ENCODE results near the gene COTL1. TPM values are rescaled to one million over a fixed set of nuclear protein-coding genes. Genes with fewer than 3 reads are reported as not detected.

The COTL1 gene
- total RNA-seq, 2 experiments from 2014 or later = 664 to 677 TPM

GRCh38 chr16:84643674-84644073 lies 25.8 kb upstream of the COTL1 start:
- ChIA-PET CTCF (interaction anchor here (1.2 to 7.2 kb wide), 4 partner anchors 21 to 96 kb away, joined by 4 to 47 read pairs (median 12); no protein-coding TSS in a partner anchor), POLR2A (interaction anchor here (0.6 kb wide), 1 partner anchor 466 kb away, joined by 4 read pairs; no protein-coding TSS in a partner anchor)
- ATAC-seq (no peak), DNase-seq (no peak)
- H3K36me3 Mint-ChIP-seq (ENCODE audit: low read depth) = no peaks in the 10 kb centered on the region
- H3K27me3 Mint-ChIP-seq = peaks cover 2% of the 10 kb centered on the region
- H3K4me1 Mint-ChIP-seq (ENCODE audit: low read depth) = peaks cover 29% of the 10 kb centered on the region
- intact Hi-C loops (cut with micrococcal nuclease) = loop anchor here (10.0 kb wide), 1 partner anchor 311 kb away; no protein-coding TSS in a partner anchor
- TF ChIP-seq CTCF (IDR thresholded peaks at IDR 0.05) = no peak
- H3K27ac Mint-ChIP-seq = no peak overlapping the region
- peaks cover 4% of the 10 kb centered on the region for H3K9me3 Mint-ChIP-seq
- no peak overlapping the region for H3K4me3 Mint-ChIP-seq

GRCh38 chr16:84643180-84643583 lies 25.3 kb upstream of the COTL1 start:
- no peak for ATAC-seq
- no peak overlapping the region for H3K27ac Mint-ChIP-seq

GRCh38 chr16:84641643-84642358 lies 23.9 kb upstream of the COTL1 start:
- TF ChIP-seq CTCF (IDR thresholded peaks at IDR 0.05) = no peak
- ChIA-PET CTCF (interaction anchor here (0.9 to 2.7 kb wide), 6 partner anchors 19 to 364 kb away, joined by 3 to 16 read pairs (median 3); no protein-coding TSS in a partner anchor), POLR2A (interaction anchor here (0.8 to 1.0 kb wide), 2 partner anchors 59 to 84 kb away, joined by 3 read pairs; no protein-coding TSS in a partner anchor)
- DNase-seq (peak; percentile 26), ATAC-seq (no peak)
- H3K9me3 Mint-ChIP-seq = peaks cover 4% of the 10 kb centered on the region
- peak overlapping the region; percentile 77 for H3K27ac Mint-ChIP-seq
- H3K27me3 Mint-ChIP-seq = no peaks in the 10 kb centered on the region
- intact Hi-C loops (cut with micrococcal nuclease) = loop anchor here (10.0 kb wide), 1 partner anchor 313 kb away; no protein-coding TSS in a partner anchor
- H3K4me1 Mint-ChIP-seq (ENCODE audit: low read depth) = peaks cover 31% of the 10 kb centered on the region
- H3K4me3 Mint-ChIP-seq = peak overlapping the region; percentile 46
- H3K36me3 Mint-ChIP-seq (ENCODE audit: low read depth) = no peaks in the 10 kb centered on the region

More at GRCh38 chr16:84643180-84643583, 25.3 kb upstream of the COTL1 start:
- no peaks in the 10 kb centered on the region for H3K36me3 Mint-ChIP-seq (ENCODE audit: low read depth)
- peaks cover 2% of the 10 kb centered on the region for H3K27me3 Mint-ChIP-seq
- DNase-seq = no peak
- TF ChIP-seq CTCF (IDR thresholded peaks at IDR 0.05) = no peak
- H3K4me3 Mint-ChIP-seq = no peak overlapping the region
- intact Hi-C loops (cut with micrococcal nuclease) = loop anchor here (10.0 kb wide), 1 partner anchor 312 kb away; no protein-coding TSS in a partner anchor
- ChIA-PET POLR2A (interaction anchor here (0.6 kb wide), 1 partner anchor 466 kb away, joined by 4 read pairs; no protein-coding TSS in a partner anchor), CTCF (interaction anchor here (1.2 to 2.7 kb wide), 2 partner anchors 20 to 82 kb away, joined by 4 to 16 read pairs; no protein-coding TSS in a partner anchor)
- peaks cover 32% of the 10 kb centered on the region for H3K4me1 Mint-ChIP-seq (ENCODE audit: low read depth)
- H3K9me3 Mint-ChIP-seq = peaks cover 4% of the 10 kb centered on the region

- no peak for TF ChIP-seq CTCF (IDR thresholded peaks at IDR 0.05)
- Mint-ChIP-seq H3K4me1 (ENCODE audit: low read depth) (peaks cover 31% of the 10 kb centered on the region), H3K36me3 (ENCODE audit: low read depth) (no peaks in the 10 kb centered on the region), H3K4me3 (no peak overlapping the region), H3K9me3 (peaks cover 4% of the 10 kb centered on the region), H3K27me3 (no peaks in the 10 kb centered on the region), H3K27ac (no peak overlapping the region)
- CTCF ChIA-PET = no interaction called here
- ATAC-seq (no peak), DNase-seq (no peak)
- POLR2A ChIA-PET = no interaction called here
- intact Hi-C loops (cut with micrococcal nuclease) = loop anchor here (10.0 kb wide), 1 partner anchor 315 kb away; no protein-coding TSS in a partner anchor
Measured at GRCh38 chr16:84640145-84640544, 22.3 kb upstream of the COTL1 start.
